Measurements from ENCODE around the gene TXN2.
A peak's percentile ranks its signal among the peaks of the same experiment; 100 is the strongest.

Gene TXN2

GRCh38 chr22:36486619-36487384 is 5.4 kb upstream of the TXN2 start:
- DNase-seq (ENCODE audit: low read depth), result peak; percentile 58

GRCh38 chr22:36480941-36481392 is 473 bp downstream of the TXN2 start:
- no peak for DNase-seq (ENCODE audit: low read depth)

DNA sequence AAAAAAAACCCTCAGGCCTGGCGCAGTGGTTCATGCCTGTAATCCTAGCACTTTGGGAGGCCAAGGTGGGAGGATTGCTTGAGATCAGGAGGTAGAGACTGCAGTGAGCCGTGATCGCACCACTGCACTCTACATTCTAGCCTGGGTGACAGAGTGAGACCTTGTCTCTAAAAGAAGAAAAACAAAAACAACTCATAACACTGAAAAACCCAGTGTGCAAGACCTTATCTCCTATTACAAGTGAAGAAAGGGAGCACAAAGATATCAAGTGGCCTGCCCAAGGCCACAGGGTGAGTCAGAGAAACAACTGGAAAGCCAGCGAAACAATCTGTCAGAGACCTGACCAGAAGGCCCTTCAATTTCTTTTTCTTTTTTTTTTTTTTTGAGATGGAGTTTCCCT is 2.5 kb downstream of the TXN2 start:
- no peak for DNase-seq (ENCODE audit: low read depth)

GRCh38 chr22:36475341-36475740 is 6.1 kb downstream of the TXN2 start:
- no peak for DNase-seq (ENCODE audit: low read depth)

DNA sequence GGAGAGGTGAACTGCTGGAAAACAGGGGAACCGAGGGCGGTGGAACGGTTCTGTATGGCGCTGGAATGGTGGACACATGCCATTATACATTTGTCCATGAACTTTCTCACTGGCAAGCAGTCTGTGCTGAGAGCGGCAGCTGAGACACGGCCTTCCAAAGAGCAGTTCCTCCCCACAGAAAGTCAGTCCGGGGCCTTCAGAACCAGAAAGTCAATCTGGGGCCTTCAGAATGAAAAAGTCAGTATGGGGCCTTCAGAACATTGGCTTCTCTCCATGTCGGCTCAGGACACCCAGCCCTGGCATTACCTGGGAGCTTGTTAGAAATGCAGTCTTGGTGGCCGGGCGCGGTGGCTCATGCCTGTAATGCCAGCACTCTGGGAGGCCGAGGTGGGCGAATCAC is 8.8 kb downstream of the TXN2 start:
- DNase-seq (ENCODE audit: low read depth), result no peak

DNA sequence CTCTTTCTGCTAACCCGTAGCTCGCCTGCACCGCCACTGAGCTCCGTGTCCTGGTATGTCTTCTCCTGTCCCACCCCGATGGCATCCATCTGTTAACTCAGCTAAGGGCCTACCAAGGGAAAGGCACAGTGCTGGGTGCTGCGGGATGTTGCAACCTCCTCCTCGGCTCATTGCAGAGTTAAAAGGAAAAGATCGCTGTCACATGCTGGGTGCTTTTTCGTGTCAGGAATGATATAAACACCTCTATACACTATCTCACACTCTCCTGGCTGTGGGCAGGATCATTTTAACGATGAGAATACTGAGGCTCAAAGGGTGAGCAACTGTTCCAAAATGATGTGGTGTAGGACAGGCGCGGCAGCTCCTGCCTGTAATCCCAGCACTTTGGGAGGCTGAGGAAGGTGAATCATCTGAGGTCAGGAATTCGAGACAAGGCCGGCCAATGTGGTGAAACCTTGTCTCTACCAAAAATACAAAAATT is 10.1 kb downstream of the TXN2 start:
- DNase-seq (ENCODE audit: low read depth), result no peak

DNA sequence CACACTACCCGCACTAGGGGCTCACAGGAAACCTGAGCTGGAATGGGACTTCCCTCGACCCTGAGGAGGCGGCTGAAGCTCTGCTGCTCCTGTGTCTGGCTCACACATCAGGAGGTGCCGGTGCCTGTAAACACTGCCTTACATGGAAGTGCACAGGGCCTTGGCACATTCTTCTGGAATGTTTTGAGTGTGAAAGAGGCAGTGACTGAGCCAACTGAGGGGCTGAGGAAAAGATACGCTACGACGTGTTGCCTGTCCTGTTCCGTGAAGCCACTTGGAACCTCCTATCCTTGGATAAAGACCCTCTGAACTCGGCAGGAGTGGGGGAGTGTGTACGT is 10.5 kb downstream of the TXN2 start:
- DNase-seq (ENCODE audit: low read depth), result no peak

DNA sequence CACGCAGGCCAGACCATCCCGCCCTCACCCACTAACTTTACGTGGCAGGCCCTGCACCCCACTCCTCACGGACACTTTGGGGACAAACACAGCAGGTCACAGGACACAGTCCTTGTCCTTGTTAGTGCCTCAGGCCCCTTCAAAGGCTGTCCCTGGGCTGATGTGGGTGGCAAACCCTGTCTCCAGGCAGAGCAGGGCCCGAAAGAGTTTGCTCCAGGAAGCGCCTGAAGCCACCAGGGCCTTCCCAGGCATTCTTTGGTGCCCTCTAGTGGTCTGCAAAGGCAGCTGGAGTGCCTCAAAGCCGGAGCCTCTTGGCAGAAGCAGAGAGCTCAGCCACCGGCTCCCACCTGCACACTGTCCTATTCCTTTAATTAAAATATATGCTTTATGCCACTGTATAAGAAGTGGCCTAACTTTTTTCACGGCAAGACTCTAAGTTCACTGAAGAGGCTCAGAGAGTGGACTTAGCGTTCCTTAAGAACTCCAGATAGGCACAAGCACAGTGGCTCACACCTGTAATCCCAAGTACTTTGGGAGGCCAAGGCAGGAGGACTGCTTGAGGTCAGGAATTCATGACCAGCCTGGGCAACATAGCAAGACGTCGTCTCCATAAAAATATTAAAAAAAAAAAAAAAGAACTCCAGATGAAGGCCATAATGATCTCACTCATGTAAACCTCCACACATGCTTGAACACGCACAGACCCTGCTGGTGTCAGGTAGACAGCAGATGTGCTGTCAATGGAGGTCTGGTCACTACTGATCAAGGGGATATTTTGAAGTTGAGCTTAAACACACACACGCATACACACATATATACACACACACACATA is 11.1 kb downstream of the TXN2 start:
- DNase-seq (ENCODE audit: low read depth), result peak; percentile 79

DNA sequence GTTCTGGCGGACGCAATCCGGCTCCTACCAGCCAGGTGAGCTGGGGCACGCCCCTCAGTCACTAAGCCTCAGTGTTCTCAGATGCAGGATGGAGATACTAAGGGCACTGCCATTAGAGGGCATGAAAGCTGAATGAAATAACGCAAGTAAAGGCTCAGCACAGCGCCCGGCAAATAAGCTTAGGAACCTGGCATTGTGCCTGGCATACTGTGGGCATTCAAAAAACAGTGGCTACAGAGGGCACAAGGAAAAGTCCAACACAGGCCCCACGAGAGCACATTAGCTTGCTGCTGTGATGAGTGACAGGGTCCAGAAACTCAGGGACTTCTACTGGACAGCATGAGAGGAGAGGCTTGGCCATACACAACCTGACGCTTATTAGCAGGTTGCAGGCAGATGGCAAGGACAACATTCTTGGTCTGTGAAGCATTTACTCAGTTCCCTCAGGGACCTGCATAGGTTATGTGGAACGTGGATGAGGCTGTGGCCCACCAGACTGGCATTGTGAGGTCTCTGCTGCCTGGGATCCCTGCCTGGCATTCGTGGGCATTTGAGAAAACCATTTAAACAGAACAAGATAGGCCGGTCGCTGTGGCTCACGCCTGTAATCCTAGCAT is 12.2 kb downstream of the TXN2 start:
- DNase-seq (ENCODE audit: low read depth), result no peak

DNA sequence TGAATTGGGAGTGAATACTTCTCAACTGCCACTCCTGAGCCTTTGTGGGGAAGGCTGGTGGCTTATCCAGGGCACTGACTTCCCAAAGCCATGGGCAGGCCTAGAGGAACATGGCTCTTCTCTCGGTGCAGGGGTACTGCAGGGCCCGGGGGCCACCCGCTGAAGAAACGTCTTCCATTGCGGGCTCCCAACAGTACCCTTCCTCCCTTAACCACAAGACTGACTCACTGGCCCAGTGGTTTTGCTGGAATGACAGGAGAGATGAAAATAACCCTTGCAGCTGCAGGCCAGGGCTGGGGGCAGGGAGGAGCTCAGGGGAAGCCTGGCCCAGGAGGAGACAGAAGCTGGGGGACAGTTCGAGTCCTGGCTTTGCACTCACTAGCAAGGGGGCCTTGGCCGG is 13.5 kb downstream of the TXN2 start:
- no peak for DNase-seq (ENCODE audit: low read depth)

DNA sequence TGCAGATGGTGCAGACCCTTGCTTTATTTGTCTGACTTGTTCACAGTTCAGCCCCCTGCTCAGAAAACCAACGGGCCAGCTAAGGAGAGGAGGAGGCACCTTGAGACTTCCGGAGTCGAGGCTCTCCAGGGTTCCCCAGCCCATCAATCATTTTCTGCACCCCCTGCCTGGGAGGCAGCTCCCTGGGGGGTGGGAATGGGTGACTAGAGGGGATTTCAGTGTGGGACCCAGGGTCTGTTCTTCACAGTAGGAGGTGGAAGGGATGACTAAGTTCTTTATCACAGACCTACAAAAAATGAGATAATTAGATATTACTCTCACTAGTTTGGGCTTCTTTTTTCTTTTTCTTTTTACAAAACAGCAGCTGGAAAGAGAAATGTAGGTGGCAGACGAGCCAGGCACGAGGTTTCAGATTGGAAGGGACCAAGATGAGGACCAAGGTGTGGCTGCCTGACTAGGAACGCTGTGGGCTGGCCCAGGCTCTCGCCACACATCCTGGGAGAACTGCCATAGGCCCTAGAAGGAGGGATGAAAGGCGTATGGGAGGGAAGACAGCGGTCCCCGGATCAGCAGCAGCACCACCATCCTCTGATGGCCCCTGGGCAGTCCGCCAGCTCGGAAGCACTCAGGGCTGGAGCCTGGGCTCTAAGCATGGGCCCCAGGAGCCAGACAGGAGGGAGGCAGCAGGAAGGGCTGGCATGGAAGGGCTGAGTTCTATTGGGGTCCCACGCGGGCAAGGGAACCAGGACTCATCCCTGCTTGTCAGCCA is 14.2 kb downstream of the TXN2 start:
- DNase-seq (ENCODE audit: low read depth), result no peak

GRCh38 chr22:36466258-36466657 is 15.2 kb downstream of the TXN2 start:
- DNase-seq (ENCODE audit: low read depth), result no peak

- DNase-seq (ENCODE audit: low read depth), result no peak
These were observed 16.0 kb downstream of the TXN2 start for GRCh38 chr22:36465232-36466021.

DNA sequence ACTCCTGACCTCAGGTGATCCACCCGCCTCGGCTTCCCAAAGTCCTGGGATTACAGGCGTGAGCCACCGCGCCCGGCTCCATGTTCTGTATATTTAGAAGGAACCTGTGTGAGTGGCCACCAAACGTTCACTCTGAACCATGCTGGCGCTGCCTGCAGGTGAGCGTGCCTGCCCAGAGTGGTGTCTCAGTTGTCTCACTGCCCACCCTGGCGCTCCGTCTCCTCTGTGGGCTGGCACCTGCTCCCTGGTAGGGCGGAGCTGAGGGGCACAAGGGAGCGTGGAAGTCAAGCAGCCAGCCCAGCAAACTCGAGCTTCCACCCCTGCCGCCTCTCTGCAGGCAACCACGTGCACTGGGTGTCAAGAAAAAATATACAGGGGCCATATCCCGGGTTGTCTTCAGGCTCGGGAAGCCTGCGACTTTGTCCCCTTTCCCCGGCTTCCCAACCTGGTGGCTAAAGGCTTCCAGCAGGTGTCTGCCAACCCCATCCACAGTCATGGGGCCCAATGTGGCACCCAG is 16.7 kb downstream of the TXN2 start:
- no peak for DNase-seq (ENCODE audit: low read depth)

- no peak for DNase-seq (ENCODE audit: low read depth)
These were observed 17.7 kb downstream of the TXN2 start for GRCh38 chr22:36463783-36464184.

GRCh38 chr22:36461665-36462649 is 19.5 kb downstream of the TXN2 start:
- no peak for DNase-seq (ENCODE audit: low read depth)

DNA sequence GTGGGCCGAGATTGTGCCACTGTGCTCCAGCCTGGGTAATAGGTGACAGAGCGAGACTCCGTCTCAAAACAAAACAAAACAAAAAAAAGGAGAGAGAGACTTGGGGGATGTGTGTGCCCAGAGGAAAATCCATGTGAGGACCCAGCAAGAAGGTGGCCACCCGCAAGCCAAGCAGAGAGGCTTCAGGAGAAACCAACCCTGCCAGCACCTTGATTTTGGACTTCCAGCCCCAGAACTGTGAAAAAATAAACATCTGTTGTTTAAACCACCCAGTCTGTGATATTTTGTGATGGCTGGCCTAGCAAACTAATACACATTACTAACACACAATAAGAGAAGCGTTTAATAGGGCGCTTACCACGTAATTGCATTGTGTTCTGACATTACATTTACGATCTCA is 21.2 kb downstream of the TXN2 start:
- DNase-seq (ENCODE audit: low read depth), result no peak

- DNase-seq (ENCODE audit: low read depth), result no peak
These were observed 23.6 kb downstream of the TXN2 start for GRCh38 chr22:36457688-36458450.

DNA sequence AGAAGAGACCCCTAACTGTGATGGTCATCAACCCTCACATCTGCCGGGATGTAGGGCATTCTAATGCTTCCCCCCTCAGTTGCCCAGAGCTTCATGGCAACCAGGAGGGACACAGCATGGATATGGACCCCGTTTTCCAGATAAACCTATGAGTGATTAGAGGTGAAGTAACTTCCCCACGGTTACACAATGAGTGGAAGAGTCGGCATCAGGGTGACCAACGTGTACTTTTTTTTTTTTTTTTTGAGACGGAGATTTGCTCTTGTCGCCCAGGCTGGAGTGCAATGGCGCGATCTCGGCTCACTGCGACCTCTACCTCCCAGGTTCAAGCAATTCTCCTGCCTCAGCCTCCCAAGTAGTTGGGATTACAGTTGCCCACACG is 25.0 kb downstream of the TXN2 start:
- no peak for DNase-seq (ENCODE audit: low read depth)
